Esophagus squamous epithelium (tissue), 5 donors: ENCODE data around the gene LAG3. TPM values are rescaled to one million over a fixed set of nuclear protein-coding genes. Genes with fewer than 3 reads are reported as not detected.

Source experiments
- DNase-seq: peaks from one replicate; lab custom pipeline; 2025; lab: John Stamatoyannopoulos, UW
- H3K27ac ChIP-seq, 4 donors: fragments of 200-600 bp; sonication (generic); one replicate each; pipeline ENCODE4 v1.5.1; 2016 to 2019; ENCODE audit warnings: mild to moderate bottlenecking in 1 of 4
- H3K27me3 ChIP-seq, 4 donors: fragments of 200-600 bp; sonication (generic); 1 replicate in 3 of 4; 2 replicates in 1 of 4; pipeline versions ENCODE4 v1.5.1 to v1.6.0; 2017 to 2021; ENCODE audit warnings: antibody characterized with exemption in 1 of 4
- H3K36me3 ChIP-seq, 3 donors: fragments of 200-600 bp; sonication (generic); one replicate each; pipeline ENCODE4 v1.5.1; 2016 to 2019
- H3K4me1 ChIP-seq, 3 donors: fragments of 200-600 bp; sonication (generic); one replicate each; pipeline ENCODE4 v1.5.1; 2017 to 2019
- H3K4me3 ChIP-seq, 4 donors: fragments of 200-600 bp; sonication (generic); 1 replicate in 3 of 4; 2 replicates in 1 of 4; pipeline ENCODE4 v1.5.1; 2016 to 2019; ENCODE audit warnings: mild to moderate bottlenecking in 2 of 4, moderate library complexity in 1 of 4
- H3K9me3 ChIP-seq, 3 donors: fragments of 200-600 bp; sonication (generic); one replicate each; pipeline ENCODE4 v1.5.1; 2016 to 2019
- POLR2A ChIP-seq, 4 donors: fragments of 450-650 bp; IDR thresholded peaks; one replicate each; pipeline ENCODE4 v1.6.1; 2017; ENCODE audit warnings: antibody characterized with exemption in 4 of 4, mild to moderate bottlenecking in 4 of 4, moderate library complexity in 3 of 4
- WGBS, 2 donors: methylation state at CpG; one replicate each; pipeline ENCODE4 v1.1.5; 2018; 5-methylcytosine and 5-hydroxymethylcytosine counted together
- intact Hi-C: fragments of 100-400 bp; cut with DNase I; formaldehyde crosslinking; loops from one replicate; pipeline ENCODE4 v1.15.0; 2022
- total RNA-seq, 4 donors: library from RNA; depleted of rRNA; stranded (reverse); fragments of >200 nt; gene quantifications; one replicate each; pipeline ENCODE4 v1.1.0, GENCODE V29; 2016
- TF ChIP-seq, protein P1 (sequence below), 6 experiments: fragments of 450-650 bp in 4 of 6; fragments of 200-600 bp in 2 of 6; sonication (generic) in 2 of 6; IDR thresholded peaks; one replicate each; pipeline ENCODE4 v1.5.1; 2016 to 2019; ENCODE audit warnings: antibody characterized with exemption in 6 of 6, mild to moderate bottlenecking in 4 of 6, moderate library complexity in 4 of 6
- donor health status: DM: yes; HTN: yes; CAD: no.

LAG3 gene
- total RNA-seq, 4 donors from 2014 or later: 0.35 to 0.76 (median 0.50) TPM; not detected in 1

DNA sequence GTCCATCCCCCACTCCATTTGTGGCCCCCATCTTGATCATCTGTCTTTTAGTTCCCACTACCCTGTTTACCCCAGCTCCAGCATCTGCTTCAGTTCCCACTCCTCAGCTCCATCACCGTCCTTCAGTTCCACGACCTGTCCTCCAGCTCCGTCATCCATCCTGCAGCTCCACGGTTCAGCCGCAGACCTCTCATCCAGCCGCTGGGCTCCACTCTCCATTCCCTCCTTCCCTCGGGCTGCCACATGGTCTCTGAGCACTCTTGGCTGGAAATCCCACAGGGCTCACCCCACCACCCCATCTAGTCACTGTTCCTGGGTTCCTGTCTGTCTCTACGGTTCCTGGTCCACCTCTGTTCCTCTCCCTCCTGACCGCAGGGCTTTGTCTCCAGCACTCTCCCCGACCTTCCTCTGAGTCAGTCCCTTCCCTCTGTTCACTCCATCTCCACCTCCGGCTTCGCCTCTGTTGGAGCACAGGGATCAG lies 52.6 kb downstream of the LAG3 start:
- H3K27me3 ChIP-seq: peaks cover 0 to 98% (median 5%) of the 10 kb centered on the region in 4 donors
- H3K27ac ChIP-seq: no peak overlapping the region
- intact Hi-C loops: loop anchor here (5.0 kb wide), 1 partner anchor 88 kb away; no protein-coding TSS in a partner anchor
- 35 to 40% methylated on average over 12 of the region's 12 CpGs for WGBS, 2 donors
- no peaks in the 10 kb centered on the region for H3K36me3 ChIP-seq
- no peaks in the 10 kb centered on the region for H3K9me3 ChIP-seq
- H3K4me3 ChIP-seq: peak overlapping the region in 1 of 4 donors; percentile 24
- TF ChIP-seq POLR2A (IDR thresholded peaks at IDR 0.05): no peak
- TF ChIP-seq, protein P1, sequence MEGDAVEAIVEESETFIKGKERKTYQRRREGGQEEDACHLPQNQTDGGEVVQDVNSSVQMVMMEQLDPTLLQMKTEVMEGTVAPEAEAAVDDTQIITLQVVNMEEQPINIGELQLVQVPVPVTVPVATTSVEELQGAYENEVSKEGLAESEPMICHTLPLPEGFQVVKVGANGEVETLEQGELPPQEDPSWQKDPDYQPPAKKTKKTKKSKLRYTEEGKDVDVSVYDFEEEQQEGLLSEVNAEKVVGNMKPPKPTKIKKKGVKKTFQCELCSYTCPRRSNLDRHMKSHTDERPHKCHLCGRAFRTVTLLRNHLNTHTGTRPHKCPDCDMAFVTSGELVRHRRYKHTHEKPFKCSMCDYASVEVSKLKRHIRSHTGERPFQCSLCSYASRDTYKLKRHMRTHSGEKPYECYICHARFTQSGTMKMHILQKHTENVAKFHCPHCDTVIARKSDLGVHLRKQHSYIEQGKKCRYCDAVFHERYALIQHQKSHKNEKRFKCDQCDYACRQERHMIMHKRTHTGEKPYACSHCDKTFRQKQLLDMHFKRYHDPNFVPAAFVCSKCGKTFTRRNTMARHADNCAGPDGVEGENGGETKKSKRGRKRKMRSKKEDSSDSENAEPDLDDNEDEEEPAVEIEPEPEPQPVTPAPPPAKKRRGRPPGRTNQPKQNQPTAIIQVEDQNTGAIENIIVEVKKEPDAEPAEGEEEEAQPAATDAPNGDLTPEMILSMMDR (IDR thresholded peaks at IDR 0.05): no peak
- H3K4me1 ChIP-seq: peaks cover 10 to 66% (median 18%) of the 10 kb centered on the region in 3 donors
- DNase-seq: no peak

DNA sequence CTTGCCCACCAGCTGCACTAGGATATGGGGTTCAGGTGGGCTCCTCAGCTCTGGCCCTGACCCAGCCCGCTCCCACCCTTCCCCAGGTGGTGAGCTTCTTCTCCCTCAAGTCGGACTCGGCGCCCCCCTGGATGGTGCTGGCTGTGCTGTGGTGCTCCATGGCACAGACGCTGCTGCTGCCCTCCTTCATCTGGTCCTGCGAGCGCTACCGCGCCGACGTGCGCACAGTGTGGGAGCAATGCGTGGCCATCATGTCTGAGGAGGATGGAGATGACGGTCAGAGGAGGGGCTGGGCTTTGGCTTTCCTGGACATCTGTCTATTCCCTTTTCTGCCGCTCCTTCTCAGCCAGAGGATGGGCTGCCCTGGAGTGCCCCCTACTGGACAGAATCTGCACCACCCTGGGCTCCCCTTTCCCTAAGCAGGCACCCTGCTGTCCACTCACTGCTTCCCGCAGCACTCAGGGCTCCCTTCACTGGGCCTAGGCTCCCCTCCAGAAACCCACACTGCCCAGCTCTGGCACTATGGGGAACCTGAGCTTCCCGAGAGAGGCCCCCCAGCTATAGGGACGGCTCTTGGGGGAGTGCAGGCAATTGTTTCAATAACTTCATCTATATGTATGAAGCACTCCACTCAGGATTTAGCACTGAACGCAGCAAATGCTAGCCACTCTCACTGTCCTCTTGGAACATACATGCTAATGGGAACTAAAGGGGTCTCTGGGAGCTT lies 53.2 kb downstream of the LAG3 start:
- Histone ChIP-seq H3K27ac (no peak overlapping the region), H3K9me3 (no peaks in the 10 kb centered on the region), H3K4me1 (peaks cover 10 to 69% (median 18%) of the 10 kb centered on the region in 3 donors), H3K36me3 (peaks cover 0 to 5% (median 0%) of the 10 kb centered on the region in 3 donors), H3K4me3 (peak overlapping the region in 1 of 4 donors; percentile 24), H3K27me3 (peaks cover 0 to 97% (median 5%) of the 10 kb centered on the region in 4 donors)
- WGBS, 2 donors: 13 to 19% methylated on average over 3 to 6 of the region's 19 CpGs
- DNase-seq: no peak
- no peak for TF ChIP-seq POLR2A (IDR thresholded peaks at IDR 0.05)
- TF ChIP-seq, protein P1 (IDR thresholded peaks at IDR 0.05): peak; percentile 85 to 94 (median 90)
- intact Hi-C loops: loop anchor here (5.0 kb wide), 1 partner anchor 88 kb away; no protein-coding TSS in a partner anchor

DNA sequence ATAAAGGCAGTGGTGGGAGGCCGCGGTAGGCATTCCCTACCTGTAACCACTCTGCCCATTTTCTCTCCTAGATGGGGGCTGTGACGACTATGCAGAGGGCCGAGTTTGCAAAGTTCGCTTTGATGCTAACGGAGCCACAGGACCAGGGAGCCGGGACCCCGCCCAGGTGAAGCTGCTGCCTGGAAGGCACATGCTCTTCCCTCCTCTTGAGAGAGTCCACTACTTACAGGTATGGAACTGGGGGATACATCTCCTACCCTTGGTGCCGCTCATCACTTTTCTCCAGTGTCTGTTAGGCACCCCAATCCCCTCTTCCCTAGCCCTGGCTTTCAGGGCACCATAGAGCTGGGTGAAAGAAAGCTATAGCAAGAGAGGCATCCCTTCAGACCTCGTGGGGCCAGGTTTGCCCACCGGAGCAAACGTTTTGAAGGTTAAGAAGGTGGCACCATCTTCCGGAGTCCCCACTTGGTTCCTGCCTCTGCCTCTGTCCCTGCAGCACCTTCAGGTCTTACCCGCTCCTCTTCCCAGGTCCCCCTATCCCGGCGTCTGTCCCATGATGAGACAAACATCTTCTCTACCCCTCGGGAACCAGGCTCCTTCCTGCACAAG lies 53.9 kb downstream of the LAG3 start:
- peaks cover 0 to 12% (median 0%) of the 10 kb centered on the region in 3 donors for H3K36me3 ChIP-seq
- H3K27me3 ChIP-seq: peaks cover 0 to 91% (median 5%) of the 10 kb centered on the region in 4 donors
- TF ChIP-seq, protein P1 (IDR thresholded peaks at IDR 0.05): no peak
- no peak for TF ChIP-seq POLR2A (IDR thresholded peaks at IDR 0.05)
- H3K27ac ChIP-seq: no peak overlapping the region
- peaks cover 7 to 64% (median 18%) of the 10 kb centered on the region in 3 donors for H3K4me1 ChIP-seq
- DNase-seq: no peak
- intact Hi-C loops: loop anchor here (5.0 kb wide), 1 partner anchor 89 kb away; no protein-coding TSS in a partner anchor
- H3K9me3 ChIP-seq: no peaks in the 10 kb centered on the region
- WGBS, 2 donors: 65 to 67% methylated on average over 15 to 17 of the region's 17 CpGs
- H3K4me3 ChIP-seq: no peak overlapping the region

DNA sequence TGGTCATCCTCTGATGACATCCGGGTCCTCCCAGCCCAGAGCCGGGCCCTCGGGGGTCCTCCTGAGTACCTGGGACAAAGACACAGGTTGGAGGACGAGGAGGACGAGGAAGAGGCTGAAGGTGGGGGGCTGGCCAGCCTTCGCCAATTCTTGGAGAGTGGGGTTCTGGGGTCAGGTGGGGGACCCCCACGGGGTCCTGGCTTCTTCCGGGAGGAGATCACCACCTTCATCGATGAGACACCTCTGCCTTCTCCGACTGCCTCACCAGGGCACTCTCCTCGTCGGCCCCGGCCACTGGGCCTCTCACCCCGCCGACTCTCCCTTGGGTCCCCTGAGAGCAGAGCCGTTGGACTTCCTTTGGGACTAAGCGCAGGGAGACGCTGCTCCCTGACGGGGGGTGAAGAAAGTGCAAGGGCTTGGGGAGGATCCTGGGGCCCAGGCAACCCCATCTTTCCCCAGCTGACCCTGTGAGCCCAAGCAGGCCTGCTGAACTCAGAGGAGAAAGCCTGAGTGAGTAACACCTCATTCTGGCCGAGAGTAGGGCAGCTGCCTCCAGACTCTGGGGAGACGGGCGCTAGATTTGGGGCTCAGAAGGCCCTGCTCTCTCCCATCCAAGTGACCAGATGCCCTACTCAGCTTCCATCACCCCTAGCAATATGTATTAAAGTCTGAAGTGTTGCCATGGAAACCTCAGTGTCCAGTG lies 54.6 kb downstream of the LAG3 start:
- H3K27me3 ChIP-seq: peaks cover 0 to 85% (median 5%) of the 10 kb centered on the region in 4 donors
- 71% methylated on average over 5 of the region's 22 CpGs; no CpG with 5 or more reads in 1 of the 2 donors for WGBS, 2 donors
- DNase-seq: no peak
- H3K9me3 ChIP-seq: no peaks in the 10 kb centered on the region
- intact Hi-C loops: loop anchor here (5.0 kb wide), 1 partner anchor 90 kb away; no protein-coding TSS in a partner anchor
- peaks cover 5 to 57% (median 16%) of the 10 kb centered on the region in 3 donors for H3K4me1 ChIP-seq
- TF ChIP-seq, protein P1 (IDR thresholded peaks at IDR 0.05): no peak
- no peak for TF ChIP-seq POLR2A (IDR thresholded peaks at IDR 0.05)
- H3K36me3 ChIP-seq: peaks cover 0 to 18% (median 0%) of the 10 kb centered on the region in 3 donors
- peak overlapping the region; percentile 9 to 63 (median 29) for H3K27ac ChIP-seq
- H3K4me3 ChIP-seq: peak overlapping the region in 1 of 4 donors; percentile 95
